ENCODE results near the gene ST8SIA1. TPM values are rescaled to one million over a fixed set of nuclear protein-coding genes. Genes with fewer than 3 reads are reported as not detected.

ST8SIA1 gene, protein sequence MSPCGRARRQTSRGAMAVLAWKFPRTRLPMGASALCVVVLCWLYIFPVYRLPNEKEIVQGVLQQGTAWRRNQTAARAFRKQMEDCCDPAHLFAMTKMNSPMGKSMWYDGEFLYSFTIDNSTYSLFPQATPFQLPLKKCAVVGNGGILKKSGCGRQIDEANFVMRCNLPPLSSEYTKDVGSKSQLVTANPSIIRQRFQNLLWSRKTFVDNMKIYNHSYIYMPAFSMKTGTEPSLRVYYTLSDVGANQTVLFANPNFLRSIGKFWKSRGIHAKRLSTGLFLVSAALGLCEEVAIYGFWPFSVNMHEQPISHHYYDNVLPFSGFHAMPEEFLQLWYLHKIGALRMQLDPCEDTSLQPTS
- total RNA-seq, result 2.2 and 4.0 TPM in 2 replicates

DNA sequence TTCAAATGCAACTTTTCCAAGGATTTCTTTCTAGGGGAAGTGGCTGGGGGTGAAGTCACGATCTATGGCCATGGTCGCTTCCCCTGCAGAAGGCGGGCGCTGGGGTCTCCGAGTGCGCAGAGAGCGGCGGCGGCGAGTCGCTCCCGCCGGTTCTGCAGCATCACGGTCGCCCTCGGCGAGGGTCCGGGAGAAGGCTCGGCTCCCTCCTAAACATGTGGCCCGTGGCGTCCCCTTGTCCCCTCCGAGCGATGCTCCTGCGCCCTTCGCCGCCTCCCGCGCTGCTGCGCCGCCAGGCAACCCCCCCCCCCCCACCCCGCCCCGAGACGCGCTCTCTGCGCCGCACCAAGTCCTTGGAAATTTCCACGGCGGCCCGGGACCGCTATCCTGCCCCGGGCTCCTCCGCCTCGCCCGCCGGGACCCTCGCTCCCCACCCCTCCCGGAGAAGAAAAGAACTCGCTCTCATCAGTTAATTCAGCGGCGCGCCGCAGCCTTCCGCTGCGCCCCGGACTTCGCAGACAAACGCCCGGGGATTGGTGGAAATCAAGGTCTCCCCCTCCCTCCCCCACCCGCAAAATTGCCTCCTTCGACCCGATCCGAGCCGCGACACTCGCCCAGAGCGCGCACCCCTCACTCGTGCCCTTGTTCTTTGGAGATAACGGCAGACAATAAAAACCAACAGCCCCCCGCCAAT lies at the start of gene ST8SIA1:
ST8SIA1 (minus strand) TSS at position 298 of the 691 bp plus-strand sequence. CDS start 475 bp downstream, outside the sequence.

Other genes starting within 250 kb of the ST8SIA1 start
- gene C2CD5, start 209.8 kb upstream of the ST8SIA1 start, total RNA-seq, result 14.0 and 16.2 TPM in 2 replicates

Data from subcutaneous preadipocyte (primary cell).